NCI-H1105 treated with DMSO at 0.1 percent for 48 hours (cell line): ENCODE data around the gene KLK10.

Source experiments
- DNase-seq: peaks from one replicate; lab custom pipeline; 2025; lab: John Stamatoyannopoulos, UW

KLK10 gene

DNA sequence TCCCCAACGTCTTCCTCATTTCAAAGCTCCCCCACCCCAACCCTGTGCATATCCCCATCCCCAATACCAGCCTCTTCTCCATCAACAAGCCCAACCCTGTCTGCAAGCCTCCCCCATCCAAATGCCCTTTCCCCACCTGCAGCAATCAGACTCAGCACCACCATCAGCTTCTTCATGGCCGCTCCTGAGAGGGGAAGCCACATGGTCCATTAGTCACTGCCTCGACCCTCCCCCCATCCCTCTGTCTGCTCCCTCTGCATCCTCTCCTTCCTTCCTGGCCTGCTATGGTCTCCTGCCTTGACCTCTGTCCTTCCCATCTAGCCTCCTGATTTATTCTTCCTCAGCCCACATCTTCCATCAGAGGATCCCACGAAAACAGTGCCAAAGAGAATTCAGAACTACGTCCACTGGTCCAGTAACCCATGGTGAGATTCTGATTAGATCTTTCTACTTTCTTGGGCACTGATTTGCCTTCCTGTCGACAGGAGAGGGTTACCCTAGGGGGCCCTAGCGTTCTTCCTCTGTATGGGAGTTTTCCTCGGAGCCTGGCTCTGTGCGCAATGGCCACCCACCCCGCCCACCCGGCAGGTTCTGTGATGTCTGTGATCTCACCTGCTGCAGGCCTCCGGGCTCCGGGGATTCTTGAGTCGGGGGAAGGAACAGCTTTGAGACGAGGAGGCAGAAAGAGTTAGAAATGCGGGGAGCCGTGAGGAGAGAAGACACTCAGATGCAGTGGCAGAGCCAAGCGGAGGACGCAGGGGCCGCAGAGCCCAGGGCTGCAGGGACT is 51.4 kb downstream of the KLK10 start:
- no peak for DNase-seq

DNA sequence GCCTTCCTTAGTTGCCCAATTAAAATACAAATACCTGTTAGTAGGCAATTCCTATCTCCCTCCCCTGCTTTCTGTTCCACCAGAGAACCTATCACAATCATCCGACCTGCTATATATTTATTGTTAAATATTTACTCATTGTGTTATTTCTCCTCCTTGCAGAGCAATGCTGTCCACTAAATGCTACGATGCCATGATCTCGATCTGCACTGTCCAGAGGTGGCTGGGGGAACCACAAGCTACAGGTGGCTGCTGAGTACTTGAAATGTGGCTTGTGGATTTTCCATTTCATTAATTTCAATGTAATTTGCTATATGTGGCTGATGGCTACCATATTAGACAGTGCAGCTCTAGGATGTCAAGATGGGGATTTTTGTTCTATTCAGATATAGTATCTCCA is 55.2 kb downstream of the KLK10 start:
- DNase-seq: no peak

DNA sequence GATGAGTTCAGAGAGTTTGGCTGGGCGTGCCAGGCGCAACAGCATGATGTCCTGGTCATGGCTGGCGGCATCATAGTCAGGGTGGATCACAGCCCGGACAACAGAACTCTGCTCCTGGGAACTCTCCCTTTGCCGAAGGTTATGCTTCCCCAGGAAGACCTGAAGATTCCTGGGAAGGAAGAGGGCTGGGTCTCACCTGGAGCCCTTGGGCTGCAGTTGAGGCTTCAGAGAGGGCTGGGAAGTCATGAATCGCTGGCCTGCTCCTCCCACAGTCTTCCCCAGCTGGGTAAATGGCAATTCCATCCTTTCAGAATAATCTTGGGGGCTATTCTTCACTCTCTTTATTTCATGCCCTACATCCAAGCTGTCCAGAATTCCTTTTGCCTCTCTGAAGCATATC is 56.1 kb downstream of the KLK10 start:
- no peak for DNase-seq
